Astrocyte (in vitro differentiated cells and primary cell): ENCODE data around the gene VPS36. TPM values are rescaled to one million over a fixed set of nuclear protein-coding genes. Genes with fewer than 3 reads are reported as not detected.

Source experiments
- DNase-seq: peaks from one replicate; pipeline ENCODE4 v3.0.0-alpha.2; 2010; ENCODE audit warnings: low read depth
- FAIRE-seq: peaks from 2 replicates; lab custom pipeline; 2011; peaks lifted over from hg19 to GRCh38; lab: Jason Lieb, UNC
- H2AFZ ChIP-seq: 2 replicates; pipeline ENCODE4 v1.6.0; 2012; ENCODE audit warnings: low read depth, low read length, inconsistent platforms
- H3K27ac ChIP-seq: 2 replicates; pipeline ENCODE4 v1.5.1; 2011; ENCODE audit warnings: low read depth, low read length, inconsistent platforms
- H3K27me3 ChIP-seq: 2 replicates; pipeline ENCODE4 v1.6.0; 2011; ENCODE audit warnings: low read length, inconsistent platforms; ENCODE audit not compliant: insufficient read depth
- H3K36me3 ChIP-seq: 2 replicates; pipeline ENCODE4 v1.5.1; 2011; ENCODE audit warnings: low read length, inconsistent platforms; ENCODE audit not compliant: insufficient read depth
- H3K4me1 ChIP-seq: 2 replicates; pipeline ENCODE4 v1.5.1; 2011; ENCODE audit warnings: low read length, inconsistent platforms; ENCODE audit not compliant: insufficient read depth
- H3K4me2 ChIP-seq: 2 replicates; pipeline ENCODE4 v1.6.0; 2012; ENCODE audit warnings: low read length, inconsistent platforms
- H3K4me3 ChIP-seq: 2 replicates; pipeline ENCODE4 v1.5.1; 2011; ENCODE audit warnings: low read depth, mild to moderate bottlenecking, low read length, inconsistent platforms; ENCODE audit not compliant: insufficient read depth
- H3K79me2 ChIP-seq: 2 replicates; pipeline ENCODE4 v1.6.0; 2012; ENCODE audit warnings: mild to moderate bottlenecking, low read length, inconsistent platforms; ENCODE audit not compliant: insufficient read depth
- H3K9ac ChIP-seq: 2 replicates; pipeline ENCODE4 v1.6.0; 2012; ENCODE audit warnings: mild to moderate bottlenecking, low read length, inconsistent platforms
- H3K9me3 ChIP-seq: 2 replicates; pipeline ENCODE4 v1.5.1; 2012; ENCODE audit warnings: low read depth, mild to moderate bottlenecking, low read length, inconsistent platforms; ENCODE audit not compliant: insufficient read depth
- H4K20me1 ChIP-seq: 2 replicates; pipeline ENCODE4 v1.6.0; 2012; ENCODE audit warnings: low read length, inconsistent platforms; ENCODE audit not compliant: insufficient read depth
- H3K27ac Mint-ChIP-seq: one replicate; pipeline ENCODE4 v1.8.0; 2021; ENCODE audit warnings: mild to moderate bottlenecking, mixed read lengths; ENCODE audit not compliant: unreplicated experiment
- H3K27me3 Mint-ChIP-seq: one replicate; pipeline ENCODE4 v1.8.0; 2021; ENCODE audit warnings: low read depth, mixed read lengths; ENCODE audit not compliant: unreplicated experiment
- H3K36me3 Mint-ChIP-seq: one replicate; pipeline ENCODE4 v1.8.0; 2021; ENCODE audit warnings: low read depth, mixed read lengths; ENCODE audit not compliant: unreplicated experiment
- H3K4me1 Mint-ChIP-seq: one replicate; pipeline ENCODE4 v1.8.0; 2021; ENCODE audit warnings: low read depth, mixed read lengths; ENCODE audit not compliant: unreplicated experiment
- H3K4me3 Mint-ChIP-seq: one replicate; pipeline ENCODE4 v1.8.0; 2021; ENCODE audit warnings: mild to moderate bottlenecking, moderate library complexity, mixed read lengths; ENCODE audit not compliant: unreplicated experiment
- H3K9me3 Mint-ChIP-seq: one replicate; pipeline ENCODE4 v1.8.0; 2021; ENCODE audit warnings: mild to moderate bottlenecking, mixed read lengths; ENCODE audit not compliant: unreplicated experiment
- EZH2 ChIP-seq: IDR thresholded peaks from 2 replicates; pipeline ENCODE4 v1.6.1; 2012; ENCODE audit warnings: mild to moderate bottlenecking, low read length, inconsistent platforms; ENCODE audit not compliant: insufficient read depth
- total RNA-seq: library from RNA; stranded (reverse); gene quantifications from 2 replicates; pipeline ENCODE4 v1.2.1, GENCODE V29; 2021
- TF ChIP-seq, protein P1 (sequence below): IDR thresholded peaks from 2 replicates; pipeline ENCODE4 v1.5.1; 2011; ENCODE audit warnings: low read depth, mild to moderate bottlenecking, inconsistent platforms, low read length, moderate library complexity; ENCODE audit not compliant: insufficient read depth

Gene VPS36
- total RNA-seq, 1 donor from 2014 or later = 41.8 TPM

DNA sequence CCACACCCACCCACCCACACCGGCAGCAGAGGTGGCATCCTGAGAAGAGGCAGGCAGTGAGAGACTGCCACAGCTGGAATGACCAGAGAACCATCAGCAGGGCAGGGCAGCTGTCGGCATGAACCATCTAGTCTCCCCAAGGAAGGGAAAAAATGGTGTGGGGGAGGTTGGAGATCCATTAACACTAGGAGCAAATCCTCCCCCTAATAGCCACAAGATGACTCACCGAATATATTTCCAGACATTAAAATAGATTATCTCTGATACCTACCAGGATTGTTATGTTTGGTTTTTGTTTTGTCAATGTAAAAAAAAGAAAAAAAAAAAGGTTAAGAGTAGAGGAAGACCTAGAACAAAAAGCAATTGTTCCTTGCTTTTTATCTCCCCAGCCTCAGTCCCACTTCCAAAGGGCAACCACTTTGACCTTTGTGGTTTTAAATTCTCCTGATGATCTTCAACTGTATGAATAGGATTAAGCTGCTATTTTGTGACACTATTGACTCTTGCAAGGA, 78.6 kb downstream of the VPS36 start:
- FAIRE-seq (peak; percentile 87), DNase-seq (peak; percentile 87)
- H3K9me3 Mint-ChIP-seq = no peaks in the 10 kb centered on the region
- H3K79me2 ChIP-seq = no peaks in the 10 kb centered on the region
- no peak overlapping the region for H2AFZ ChIP-seq
- no peaks in the 10 kb centered on the region for H4K20me1 ChIP-seq
- H3K4me3 Mint-ChIP-seq = no peak overlapping the region
- H3K27ac Mint-ChIP-seq = no peak overlapping the region
- H3K9me3 ChIP-seq = no peaks in the 10 kb centered on the region
- H3K27me3 ChIP-seq = no peaks in the 10 kb centered on the region
- H3K4me3 ChIP-seq = no peak overlapping the region
- peak overlapping the region; percentile 58 for H3K4me2 ChIP-seq
- peaks cover 21% of the 10 kb centered on the region for H3K4me1 ChIP-seq
- no peaks in the 10 kb centered on the region for H3K27me3 Mint-ChIP-seq
- no peaks in the 10 kb centered on the region for H3K36me3 ChIP-seq
- peaks cover 21% of the 10 kb centered on the region for H3K4me1 Mint-ChIP-seq
- TF ChIP-seq EZH2 = no peak
- TF ChIP-seq, protein P1, sequence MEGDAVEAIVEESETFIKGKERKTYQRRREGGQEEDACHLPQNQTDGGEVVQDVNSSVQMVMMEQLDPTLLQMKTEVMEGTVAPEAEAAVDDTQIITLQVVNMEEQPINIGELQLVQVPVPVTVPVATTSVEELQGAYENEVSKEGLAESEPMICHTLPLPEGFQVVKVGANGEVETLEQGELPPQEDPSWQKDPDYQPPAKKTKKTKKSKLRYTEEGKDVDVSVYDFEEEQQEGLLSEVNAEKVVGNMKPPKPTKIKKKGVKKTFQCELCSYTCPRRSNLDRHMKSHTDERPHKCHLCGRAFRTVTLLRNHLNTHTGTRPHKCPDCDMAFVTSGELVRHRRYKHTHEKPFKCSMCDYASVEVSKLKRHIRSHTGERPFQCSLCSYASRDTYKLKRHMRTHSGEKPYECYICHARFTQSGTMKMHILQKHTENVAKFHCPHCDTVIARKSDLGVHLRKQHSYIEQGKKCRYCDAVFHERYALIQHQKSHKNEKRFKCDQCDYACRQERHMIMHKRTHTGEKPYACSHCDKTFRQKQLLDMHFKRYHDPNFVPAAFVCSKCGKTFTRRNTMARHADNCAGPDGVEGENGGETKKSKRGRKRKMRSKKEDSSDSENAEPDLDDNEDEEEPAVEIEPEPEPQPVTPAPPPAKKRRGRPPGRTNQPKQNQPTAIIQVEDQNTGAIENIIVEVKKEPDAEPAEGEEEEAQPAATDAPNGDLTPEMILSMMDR = no peak
- H3K9ac ChIP-seq = no peak overlapping the region
- no peak overlapping the region for H3K27ac ChIP-seq
- H3K36me3 Mint-ChIP-seq = peaks cover 2% of the 10 kb centered on the region

DNA sequence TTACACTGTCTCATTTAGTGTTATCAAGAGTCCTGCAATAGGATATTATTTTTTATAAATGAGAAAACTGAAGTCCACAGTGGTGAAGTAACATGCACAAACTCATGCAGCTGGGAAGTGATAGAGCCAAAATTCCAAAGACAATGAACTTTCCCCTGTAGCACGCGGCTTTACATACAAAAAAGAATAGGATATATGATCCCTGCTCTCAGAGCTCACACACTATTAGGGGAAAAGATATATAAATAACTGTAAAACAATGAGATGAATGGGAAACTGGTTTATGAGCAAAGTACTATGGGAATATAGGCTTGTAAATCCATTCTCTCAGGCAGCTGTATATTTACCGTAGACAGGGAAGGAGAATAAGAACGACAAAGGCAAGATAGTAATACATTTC, 84.1 kb downstream of the VPS36 start:
- Histone ChIP-seq H3K27ac (no peak overlapping the region), H3K4me1 (peaks cover 7% of the 10 kb centered on the region), H3K27me3 (no peaks in the 10 kb centered on the region), H3K4me2 (no peak overlapping the region), H3K9ac (no peak overlapping the region), H3K9me3 (no peaks in the 10 kb centered on the region), H4K20me1 (no peaks in the 10 kb centered on the region), H2AFZ (no peak overlapping the region), H3K79me2 (no peaks in the 10 kb centered on the region), H3K4me3 (no peak overlapping the region), H3K36me3 (no peaks in the 10 kb centered on the region)
- peaks cover 9% of the 10 kb centered on the region for H3K4me1 Mint-ChIP-seq
- no peak for DNase-seq
- no peak overlapping the region for H3K4me3 Mint-ChIP-seq
- no peak overlapping the region for H3K27ac Mint-ChIP-seq
- peaks cover 8% of the 10 kb centered on the region for H3K27me3 Mint-ChIP-seq
- TF ChIP-seq, protein P1 = no peak
- no peak for TF ChIP-seq EZH2
- no peaks in the 10 kb centered on the region for H3K36me3 Mint-ChIP-seq
- H3K9me3 Mint-ChIP-seq = peaks cover 4% of the 10 kb centered on the region
- no peak for FAIRE-seq

Other genes with a start within 250 kb of the VPS36 start
- gene THSD1, start 44.5 kb downstream of the VPS36 start, total RNA-seq = 14.4 and 18.7 TPM in 2 replicates
- 43.2 and 48.4 TPM in 2 replicates for gene CKAP2, start 4.8 kb upstream of the VPS36 start, total RNA-seq
- 6.4 and 6.7 TPM in 2 replicates for gene HNRNPA1L2, start 191.8 kb upstream of the VPS36 start, total RNA-seq
- 79.3 and 87.3 TPM in 2 replicates for gene SUGT1, start 202.2 kb upstream of the VPS36 start, total RNA-seq